HL-60 (cell line): ENCODE measurements around the gene PNCK.

Source experiments
- GABPA ChIP-seq: IDR thresholded peaks from 2 replicates; pipeline ENCODE4 v1.6.1; 2012; ENCODE audit warnings: low read depth
- POLR2AphosphoS5 ChIP-seq: IDR thresholded peaks from 2 replicates; pipeline ENCODE4 v1.6.1; 2012; ENCODE audit warnings: low read depth
- TF ChIP-seq, protein P1 (sequence below): IDR thresholded peaks from one replicate; pipeline ENCODE4 v1.5.1; 2011; ENCODE audit warnings: low read length, control low read depth, inconsistent platforms; ENCODE audit not compliant: insufficient read depth
- TF ChIP-seq, protein P2 (sequence below): IDR thresholded peaks from 2 replicates; pipeline ENCODE4 v1.6.1; 2012; ENCODE audit warnings: low read depth; ENCODE audit not compliant: insufficient replicate concordance

DNA sequence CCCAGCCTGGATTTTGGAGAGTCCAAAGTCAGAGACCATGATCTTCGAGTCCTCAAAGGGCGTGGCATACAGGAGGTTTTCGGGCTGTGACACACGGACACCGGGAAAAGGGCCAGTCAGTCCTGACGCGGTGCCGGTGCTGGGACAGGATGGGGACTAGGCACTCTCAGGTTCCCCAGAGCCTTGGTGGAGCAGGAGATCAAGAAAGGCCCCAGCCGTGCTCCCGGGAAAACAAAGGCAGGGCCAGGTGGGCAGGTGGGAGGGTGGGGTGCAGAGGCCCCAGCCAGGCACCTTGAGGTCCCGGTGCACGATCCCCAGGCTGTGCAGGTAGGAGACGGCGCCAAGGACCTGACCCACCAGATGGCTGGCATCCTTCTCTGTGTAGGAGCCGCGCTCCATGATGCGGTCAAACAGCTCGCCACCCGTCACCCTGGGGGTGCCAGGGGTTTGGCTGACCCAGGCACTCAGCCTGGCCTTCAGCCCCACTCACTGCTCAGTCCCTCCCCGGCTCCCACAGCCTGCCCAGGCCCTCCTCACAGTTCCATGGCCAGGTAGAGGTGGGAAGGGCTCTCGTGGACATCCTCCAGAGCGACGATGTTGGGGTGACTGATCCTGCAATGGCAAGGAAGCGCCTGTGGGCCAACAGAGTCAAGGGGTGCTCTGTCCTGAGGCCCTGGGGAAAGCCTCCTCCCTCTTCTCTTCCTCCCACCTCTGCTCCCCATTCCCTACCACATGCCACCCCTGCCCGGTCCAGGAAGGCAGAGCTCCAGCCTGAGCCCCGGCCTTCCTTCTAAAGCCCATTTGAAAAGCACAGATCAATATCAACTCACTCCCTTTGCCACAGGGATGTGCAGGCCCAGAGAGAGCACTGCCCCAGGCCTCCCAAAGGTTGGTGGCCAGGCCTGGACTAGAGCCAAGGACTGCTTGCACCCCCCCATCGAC, 1.8 kb downstream of the PNCK start:
- TF ChIP-seq, protein P1, sequence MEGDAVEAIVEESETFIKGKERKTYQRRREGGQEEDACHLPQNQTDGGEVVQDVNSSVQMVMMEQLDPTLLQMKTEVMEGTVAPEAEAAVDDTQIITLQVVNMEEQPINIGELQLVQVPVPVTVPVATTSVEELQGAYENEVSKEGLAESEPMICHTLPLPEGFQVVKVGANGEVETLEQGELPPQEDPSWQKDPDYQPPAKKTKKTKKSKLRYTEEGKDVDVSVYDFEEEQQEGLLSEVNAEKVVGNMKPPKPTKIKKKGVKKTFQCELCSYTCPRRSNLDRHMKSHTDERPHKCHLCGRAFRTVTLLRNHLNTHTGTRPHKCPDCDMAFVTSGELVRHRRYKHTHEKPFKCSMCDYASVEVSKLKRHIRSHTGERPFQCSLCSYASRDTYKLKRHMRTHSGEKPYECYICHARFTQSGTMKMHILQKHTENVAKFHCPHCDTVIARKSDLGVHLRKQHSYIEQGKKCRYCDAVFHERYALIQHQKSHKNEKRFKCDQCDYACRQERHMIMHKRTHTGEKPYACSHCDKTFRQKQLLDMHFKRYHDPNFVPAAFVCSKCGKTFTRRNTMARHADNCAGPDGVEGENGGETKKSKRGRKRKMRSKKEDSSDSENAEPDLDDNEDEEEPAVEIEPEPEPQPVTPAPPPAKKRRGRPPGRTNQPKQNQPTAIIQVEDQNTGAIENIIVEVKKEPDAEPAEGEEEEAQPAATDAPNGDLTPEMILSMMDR = no peak
- TF ChIP-seq POLR2AphosphoS5 (no peak), GABPA (no peak)
- TF ChIP-seq, protein P2, sequence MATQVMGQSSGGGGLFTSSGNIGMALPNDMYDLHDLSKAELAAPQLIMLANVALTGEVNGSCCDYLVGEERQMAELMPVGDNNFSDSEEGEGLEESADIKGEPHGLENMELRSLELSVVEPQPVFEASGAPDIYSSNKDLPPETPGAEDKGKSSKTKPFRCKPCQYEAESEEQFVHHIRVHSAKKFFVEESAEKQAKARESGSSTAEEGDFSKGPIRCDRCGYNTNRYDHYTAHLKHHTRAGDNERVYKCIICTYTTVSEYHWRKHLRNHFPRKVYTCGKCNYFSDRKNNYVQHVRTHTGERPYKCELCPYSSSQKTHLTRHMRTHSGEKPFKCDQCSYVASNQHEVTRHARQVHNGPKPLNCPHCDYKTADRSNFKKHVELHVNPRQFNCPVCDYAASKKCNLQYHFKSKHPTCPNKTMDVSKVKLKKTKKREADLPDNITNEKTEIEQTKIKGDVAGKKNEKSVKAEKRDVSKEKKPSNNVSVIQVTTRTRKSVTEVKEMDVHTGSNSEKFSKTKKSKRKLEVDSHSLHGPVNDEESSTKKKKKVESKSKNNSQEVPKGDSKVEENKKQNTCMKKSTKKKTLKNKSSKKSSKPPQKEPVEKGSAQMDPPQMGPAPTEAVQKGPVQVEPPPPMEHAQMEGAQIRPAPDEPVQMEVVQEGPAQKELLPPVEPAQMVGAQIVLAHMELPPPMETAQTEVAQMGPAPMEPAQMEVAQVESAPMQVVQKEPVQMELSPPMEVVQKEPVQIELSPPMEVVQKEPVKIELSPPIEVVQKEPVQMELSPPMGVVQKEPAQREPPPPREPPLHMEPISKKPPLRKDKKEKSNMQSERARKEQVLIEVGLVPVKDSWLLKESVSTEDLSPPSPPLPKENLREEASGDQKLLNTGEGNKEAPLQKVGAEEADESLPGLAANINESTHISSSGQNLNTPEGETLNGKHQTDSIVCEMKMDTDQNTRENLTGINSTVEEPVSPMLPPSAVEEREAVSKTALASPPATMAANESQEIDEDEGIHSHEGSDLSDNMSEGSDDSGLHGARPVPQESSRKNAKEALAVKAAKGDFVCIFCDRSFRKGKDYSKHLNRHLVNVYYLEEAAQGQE = no peak
